Activated CD4-positive, CD25-positive, alpha-beta regulatory T cell treated with anti-CD3 and anti-CD28 coated beads, Interleukin-2, amount 50 U/mL, for 72 hours (primary cell): Measurements from ENCODE around the gene ALG14.

Source experiments
- DNase-seq: peaks from one replicate; pipeline ENCODE4 v3.0.0; 2021

The ALG14 gene

GRCh38 chr1:94979656-94980581, 92.8 kb downstream of the ALG14 start:
- no peak for DNase-seq

- DNase-seq, result no peak
Measured at GRCh38 chr1:94979131-94979530, 93.6 kb downstream of the ALG14 start.

GRCh38 chr1:94978401-94978800, 94.3 kb downstream of the ALG14 start:
- no peak for DNase-seq

- no peak for DNase-seq
Measured at GRCh38 chr1:94976971-94977548, 95.7 kb downstream of the ALG14 start.

GRCh38 chr1:94974824-94975223, 97.9 kb downstream of the ALG14 start:
- no peak for DNase-seq

- no peak for DNase-seq
Measured at GRCh38 chr1:94974241-94974640, 98.5 kb downstream of the ALG14 start.

GRCh38 chr1:94973309-94973922, 99.3 kb downstream of the ALG14 start:
- no peak for DNase-seq

- no peak for DNase-seq
Measured at GRCh38 chr1:94971491-94971924, 101.2 kb downstream of the ALG14 start.

GRCh38 chr1:94970783-94971182, 102.0 kb downstream of the ALG14 start:
- DNase-seq, result no peak

GRCh38 chr1:94969137-94969536, 103.6 kb downstream of the ALG14 start:
- DNase-seq, result no peak

- no peak for DNase-seq
Measured at GRCh38 chr1:94966033-94966432, 106.7 kb downstream of the ALG14 start.

GRCh38 chr1:94963864-94964263, 108.9 kb downstream of the ALG14 start:
- DNase-seq, result no peak

- DNase-seq, result peak; percentile 32
Measured at GRCh38 chr1:94962409-94963265, 110.1 kb downstream of the ALG14 start.

- no peak for DNase-seq
Measured at GRCh38 chr1:94961988-94962387, 110.8 kb downstream of the ALG14 start.

GRCh38 chr1:94961582-94961981, 111.2 kb downstream of the ALG14 start:
- no peak for DNase-seq

- DNase-seq, result no peak
Measured at GRCh38 chr1:94958081-94958480, 114.7 kb downstream of the ALG14 start.

- no peak for DNase-seq
Measured at GRCh38 chr1:94955767-94956632, 116.8 kb downstream of the ALG14 start.

- DNase-seq, result no peak
Measured at GRCh38 chr1:94954263-94955220, 118.2 kb downstream of the ALG14 start.

GRCh38 chr1:94953746-94954145, 119.0 kb downstream of the ALG14 start:
- DNase-seq, result no peak

- no peak for DNase-seq
Measured at GRCh38 chr1:94953107-94953506, 119.6 kb downstream of the ALG14 start.

- DNase-seq, result no peak
Measured at GRCh38 chr1:94952539-94952938, 120.2 kb downstream of the ALG14 start.
